HUES6 (cell line): ENCODE results near the gene MACROD2.

Experiments used
- H3K27ac ChIP-seq: 2 replicates; pipeline ENCODE4 v1.7.0; 2013; ENCODE audit warnings: low read depth, mild to moderate bottlenecking, low read length, inconsistent platforms
- H3K27me3 ChIP-seq: 2 replicates; pipeline ENCODE4 v1.6.1; 2013; ENCODE audit warnings: low read length; ENCODE audit not compliant: control insufficient read depth, insufficient read depth
- H3K36me3 ChIP-seq: 2 replicates; pipeline ENCODE4 v1.6.1; 2013; ENCODE audit warnings: low read length; ENCODE audit not compliant: control insufficient read depth, insufficient read depth
- H3K4me1 ChIP-seq: 2 replicates; pipeline ENCODE4 v1.6.1; 2013; ENCODE audit warnings: low read length; ENCODE audit not compliant: control insufficient read depth, insufficient read depth
- H3K4me3 ChIP-seq: 2 replicates; pipeline ENCODE4 v1.5.1; 2013; ENCODE audit warnings: low read depth, low read length
- H3K9ac ChIP-seq: one replicate; pipeline ENCODE4 v1.6.1; 2013; ENCODE audit warnings: mild to moderate bottlenecking, low read length
- H3K9me3 ChIP-seq: 2 replicates; pipeline ENCODE4 v1.6.1; 2013; ENCODE audit warnings: low read depth, low read length; ENCODE audit not compliant: control insufficient read depth, insufficient read depth

The MACROD2 gene

DNA sequence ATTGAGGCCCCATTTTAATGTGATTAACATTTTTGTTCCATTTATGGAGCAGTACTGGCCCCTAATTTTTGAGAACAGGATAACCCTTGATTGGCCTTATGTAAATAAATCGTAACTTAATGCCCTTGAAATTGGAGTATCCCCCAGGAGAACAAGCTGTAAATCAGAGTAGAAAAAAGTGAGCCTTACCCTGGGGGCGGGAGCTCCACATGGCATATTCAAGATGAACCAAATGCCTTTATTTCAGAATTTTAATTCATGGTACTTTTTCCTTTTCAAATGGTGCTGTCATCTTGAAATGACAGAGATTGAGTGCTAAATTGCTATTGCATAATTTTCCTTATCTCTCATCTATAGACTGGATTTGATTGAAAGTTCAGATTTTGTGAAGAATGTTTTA, 1151.6 kb downstream of the MACROD2 start:
- H3K27ac ChIP-seq: no peak overlapping the region
- H3K4me1 ChIP-seq: no peaks in the 10 kb centered on the region; the same call in 1 of the 2 replicates
- H3K9me3 ChIP-seq: 0 out of 2 replicates have a peak, but pooled peaks cover 2% of the 10 kb centered on the region
- no peaks in the 10 kb centered on the region for H3K36me3 ChIP-seq
- H3K9ac ChIP-seq: no peak overlapping the region
- no peak overlapping the region for H3K4me3 ChIP-seq
- H3K27me3 ChIP-seq: no peaks in the 10 kb centered on the region

GRCh38 chr20:15154070-15154469, 1158.8 kb downstream of the MACROD2 start:
- Histone ChIP-seq H3K4me1 (0 out of 2 replicates have a peak, but pooled peaks cover 3% of the 10 kb centered on the region), H3K4me3 (no peak overlapping the region), H3K9me3 (peaks cover 18% of the 10 kb centered on the region), H3K36me3 (no peaks in the 10 kb centered on the region), H3K27ac (no peak overlapping the region), H3K9ac (no peak overlapping the region), H3K27me3 (no peaks in the 10 kb centered on the region)

- Histone ChIP-seq H3K4me3 (no peak overlapping the region), H3K4me1 (0 out of 2 replicates have a peak, but pooled peaks cover 3% of the 10 kb centered on the region), H3K36me3 (no peaks in the 10 kb centered on the region), H3K27ac (no peak overlapping the region), H3K9ac (no peak overlapping the region), H3K27me3 (no peaks in the 10 kb centered on the region), H3K9me3 (peaks cover 17% of the 10 kb centered on the region)
Observed at GRCh38 chr20:15155848-15156401, 1160.6 kb downstream of the MACROD2 start.

- Histone ChIP-seq H3K4me3 (no peak overlapping the region), H3K9ac (no peak overlapping the region), H3K4me1 (0 out of 2 replicates have a peak, but pooled peaks cover 3% of the 10 kb centered on the region), H3K27me3 (no peaks in the 10 kb centered on the region), H3K36me3 (no peaks in the 10 kb centered on the region), H3K9me3 (peaks cover 8% of the 10 kb centered on the region), H3K27ac (no peak overlapping the region)
Observed at GRCh38 chr20:15158533-15158932, 1163.2 kb downstream of the MACROD2 start.

DNA sequence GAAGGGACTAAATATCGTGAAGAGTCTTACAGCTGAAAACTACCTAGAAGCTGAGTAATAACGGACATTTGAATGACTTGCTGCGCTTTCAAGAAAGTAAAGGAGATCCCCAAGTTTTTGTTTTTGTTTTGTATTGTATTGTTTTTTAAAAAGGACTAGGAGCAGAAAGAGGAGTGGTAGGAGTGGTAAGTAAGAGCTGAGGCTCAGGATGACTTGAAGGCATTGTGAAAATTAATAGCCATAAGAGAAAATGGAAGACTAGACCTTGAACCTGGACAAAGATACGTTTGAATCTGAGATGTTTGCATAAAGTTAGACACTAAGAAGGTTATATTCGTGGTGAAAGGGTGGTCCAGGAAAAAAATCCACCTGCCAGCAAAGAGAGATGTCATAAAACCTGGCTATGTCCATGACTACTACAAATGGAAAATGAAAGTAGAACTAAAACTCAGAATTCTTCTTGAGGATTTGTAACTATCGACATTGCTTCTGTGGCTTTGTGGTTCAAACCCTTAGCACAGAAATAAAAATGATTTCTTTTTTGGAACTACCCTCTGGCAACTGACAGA, 1166.8 kb downstream of the MACROD2 start:
- Histone ChIP-seq H3K4me1 (no peaks in the 10 kb centered on the region), H3K9me3 (peaks cover 4% of the 10 kb centered on the region; the same call in 1 of the 2 replicates), H3K9ac (no peak overlapping the region), H3K36me3 (no peaks in the 10 kb centered on the region), H3K27me3 (no peaks in the 10 kb centered on the region), H3K4me3 (no peak overlapping the region), H3K27ac (no peak overlapping the region)

- Histone ChIP-seq H3K9ac (no peak overlapping the region), H3K36me3 (no peaks in the 10 kb centered on the region), H3K4me1 (no peaks in the 10 kb centered on the region), H3K4me3 (no peak overlapping the region), H3K9me3 (peaks cover 4% of the 10 kb centered on the region; the same call in 1 of the 2 replicates), H3K27me3 (no peaks in the 10 kb centered on the region), H3K27ac (no peak overlapping the region)
Observed at GRCh38 chr20:15163632-15164031, 1168.3 kb downstream of the MACROD2 start.

GRCh38 chr20:15164726-15165125, 1169.4 kb downstream of the MACROD2 start:
- Histone ChIP-seq H3K9me3 (peaks cover 4% of the 10 kb centered on the region; the same call in 1 of the 2 replicates), H3K9ac (no peak overlapping the region), H3K36me3 (no peaks in the 10 kb centered on the region), H3K4me3 (no peak overlapping the region), H3K27ac (no peak overlapping the region), H3K4me1 (no peaks in the 10 kb centered on the region), H3K27me3 (no peaks in the 10 kb centered on the region)

DNA sequence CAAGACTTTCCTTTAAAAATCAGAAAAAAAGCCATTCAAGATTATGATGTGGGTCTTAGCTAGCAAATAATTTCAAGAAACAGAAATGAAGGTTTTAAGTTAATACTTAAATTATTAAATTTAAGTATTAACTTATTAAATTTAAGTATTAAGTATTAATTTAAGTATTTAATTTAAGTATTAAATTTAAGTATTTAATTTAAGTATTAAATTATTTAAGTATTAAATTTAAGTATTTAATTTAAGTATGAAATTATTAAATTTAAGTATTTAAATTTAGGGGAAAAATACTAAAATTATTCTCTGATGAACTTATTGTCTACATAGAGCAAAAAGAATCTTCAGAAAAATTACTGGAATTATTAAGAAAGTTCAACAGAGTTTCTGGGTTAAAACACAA, 1171.4 kb downstream of the MACROD2 start:
- H3K27ac ChIP-seq: no peak overlapping the region

DNA sequence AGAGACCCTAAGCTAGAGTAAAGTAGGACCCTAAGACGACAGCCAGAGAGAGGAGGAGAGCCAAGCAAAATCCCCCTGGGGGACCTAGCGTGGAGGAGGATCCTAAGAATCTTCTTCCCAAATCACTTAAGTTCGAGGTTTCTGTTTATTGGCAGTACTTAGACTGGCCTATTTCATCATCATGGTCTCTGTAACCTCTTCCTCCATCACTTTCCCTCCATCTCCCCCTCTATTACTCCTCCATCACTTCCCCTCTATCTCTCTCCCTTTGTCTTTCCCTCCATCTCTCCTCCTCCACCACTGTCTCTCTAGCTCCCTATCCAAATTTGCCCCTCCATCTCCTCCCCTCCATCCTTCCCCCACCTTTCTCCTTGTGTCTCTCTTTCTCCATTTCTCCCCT, 1175.7 kb downstream of the MACROD2 start:
- Histone ChIP-seq H3K4me3 (no peak overlapping the region), H3K9me3 (peaks cover 1% of the 10 kb centered on the region; the same call in 1 of the 2 replicates), H3K36me3 (no peaks in the 10 kb centered on the region), H3K4me1 (no peaks in the 10 kb centered on the region), H3K27me3 (no peaks in the 10 kb centered on the region), H3K9ac (no peak overlapping the region), H3K27ac (no peak overlapping the region)

More for the DNA sequence above, 1171.4 kb downstream of the MACROD2 start:
- Histone ChIP-seq H3K36me3 (no peaks in the 10 kb centered on the region), H3K9me3 (peaks cover 4% of the 10 kb centered on the region; the same call in 1 of the 2 replicates), H3K27me3 (no peaks in the 10 kb centered on the region), H3K4me3 (no peak overlapping the region), H3K9ac (no peak overlapping the region), H3K4me1 (no peaks in the 10 kb centered on the region)

DNA sequence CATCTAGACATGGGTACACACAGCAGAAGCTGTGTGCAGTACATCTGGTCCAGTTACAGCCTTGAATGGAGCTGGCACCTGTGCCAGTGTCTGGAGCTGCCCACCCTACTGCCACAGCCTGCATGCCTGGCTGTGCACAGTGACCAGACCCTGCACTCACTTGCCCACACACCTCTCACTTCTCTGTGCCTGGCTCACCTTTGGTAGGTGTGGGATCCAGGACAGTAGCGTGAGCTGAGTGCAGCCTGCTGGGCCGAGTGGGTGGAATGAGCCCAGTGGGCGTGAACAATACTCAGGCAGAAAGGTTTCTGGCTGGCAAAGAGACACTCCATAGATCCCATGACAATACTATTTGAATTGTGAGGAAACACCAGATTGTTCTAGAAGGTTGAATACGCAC, 1181.6 kb downstream of the MACROD2 start:
- no peaks in the 10 kb centered on the region for H3K27me3 ChIP-seq
- H3K27ac ChIP-seq: no peak overlapping the region
- H3K9me3 ChIP-seq: no peaks in the 10 kb centered on the region
- no peaks in the 10 kb centered on the region for H3K36me3 ChIP-seq
- H3K4me3 ChIP-seq: no peak overlapping the region
- H3K4me1 ChIP-seq: no peaks in the 10 kb centered on the region
- no peak overlapping the region for H3K9ac ChIP-seq

GRCh38 chr20:15178581-15178980, 1183.3 kb downstream of the MACROD2 start:
- Histone ChIP-seq H3K9ac (no peak overlapping the region), H3K9me3 (no peaks in the 10 kb centered on the region), H3K4me3 (no peak overlapping the region), H3K4me1 (no peaks in the 10 kb centered on the region), H3K36me3 (no peaks in the 10 kb centered on the region), H3K27me3 (no peaks in the 10 kb centered on the region), H3K27ac (no peak overlapping the region)
